SK-N-MC (cell line): ENCODE measurements around the gene TMC2.

Experiments used
- EZH2 ChIP-seq: fragments of 200-600 bp; sonication (generic); IDR thresholded peaks from one replicate; pipeline ENCODE4 v1.6.1; 2017; ENCODE audit warnings: antibody characterized with exemption
- FOXP2 ChIP-seq: optimal IDR thresholded peaks from 2 replicates; pipeline ENCODE3; 2011; ENCODE audit warnings: mild to moderate bottlenecking, moderate library complexity; ENCODE audit not compliant: insufficient read depth; ENCODE audit errors: extremely low read length, control extremely low read depth
- POLR2AphosphoS5 ChIP-seq: IDR thresholded peaks from 2 replicates; pipeline ENCODE4 v1.6.1; 2012; ENCODE audit warnings: mild to moderate bottlenecking, low read depth, low read length, borderline replicate concordance

DNA sequence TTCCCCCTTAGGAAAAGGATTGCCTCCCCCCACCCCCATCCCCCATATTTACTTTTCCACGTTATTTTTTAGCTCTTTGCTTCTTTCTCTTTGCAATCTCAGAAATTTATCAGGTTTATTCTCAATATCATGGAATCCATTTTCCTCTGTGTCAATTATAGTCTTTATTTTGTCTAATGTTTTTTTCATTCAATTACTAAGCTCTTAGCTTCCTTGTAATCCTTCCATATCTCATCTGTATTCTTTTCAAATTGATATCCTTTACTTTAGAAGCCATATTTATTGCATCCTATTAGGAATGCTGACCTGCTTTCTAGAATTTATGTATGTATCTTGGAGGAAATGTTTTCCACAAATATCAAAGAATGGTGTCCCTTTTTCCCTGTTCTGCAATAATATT, 39.3 kb downstream of the TMC2 start:
- TF ChIP-seq POLR2AphosphoS5 (no peak), EZH2 (no peak), FOXP2 (no peak)
